H9 (cell line): Measurements from ENCODE around the gene FLNC. TPM values are rescaled to one million over a fixed set of nuclear protein-coding genes. Genes with fewer than 3 reads are reported as not detected.

Experiments
- DNase-seq: peaks from one replicate; pipeline ENCODE4 v3.0.0-alpha.2; 2017
- H2AFZ ChIP-seq: one replicate; pipeline ENCODE4 v1.6.1; 2013; ENCODE audit warnings: mild to moderate bottlenecking, low read length, control low read depth, moderate library complexity
- H2AK5ac ChIP-seq: 2 replicates; pipeline ENCODE4 v1.6.1; 2013; ENCODE audit warnings: low read length, control low read depth, mixed read lengths; ENCODE audit not compliant: insufficient read length
- H2BK120ac ChIP-seq: one replicate; pipeline ENCODE4 v1.6.1; 2013; ENCODE audit warnings: low read depth, mild to moderate bottlenecking, low read length, control low read depth, inconsistent platforms; ENCODE audit not compliant: poor library complexity, severe bottlenecking
- H2BK12ac ChIP-seq: 2 replicates; pipeline ENCODE4 v1.6.1; 2013; ENCODE audit warnings: low read length, control low read depth, mixed read lengths, low read depth; ENCODE audit not compliant: insufficient read length
- H2BK15ac ChIP-seq: 2 replicates; pipeline ENCODE4 v1.6.1; 2013; ENCODE audit warnings: low read depth, low read length, control low read depth
- H2BK20ac ChIP-seq: one replicate; pipeline ENCODE4 v1.6.1; 2013; ENCODE audit warnings: low read depth, mild to moderate bottlenecking, low read length, control low read depth, inconsistent platforms; ENCODE audit not compliant: poor library complexity, severe bottlenecking
- H2BK5ac ChIP-seq: 2 replicates; pipeline ENCODE4 v1.6.1; 2013; ENCODE audit warnings: low read length, control low read depth, mixed read lengths; ENCODE audit not compliant: insufficient read length
- H3K14ac ChIP-seq: 2 replicates; pipeline ENCODE4 v1.6.1; 2013; ENCODE audit warnings: low read length, control low read depth; ENCODE audit not compliant: insufficient read depth
- H3K18ac ChIP-seq: 2 replicates; pipeline ENCODE4 v1.6.1; 2013; ENCODE audit warnings: low read depth, mild to moderate bottlenecking, mixed read lengths, low read length, control low read depth; ENCODE audit not compliant: insufficient read length
- H3K23ac ChIP-seq: 2 replicates; pipeline ENCODE4 v1.6.1; 2013; ENCODE audit warnings: low read length, control low read depth, mixed read lengths, low read depth; ENCODE audit not compliant: insufficient read length
- H3K23me2 ChIP-seq: 2 replicates; pipeline ENCODE4 v1.6.1; 2013; ENCODE audit warnings: low read depth, mild to moderate bottlenecking, mixed read lengths, low read length, control low read depth; ENCODE audit not compliant: insufficient read length, poor library complexity, severe bottlenecking
- H3K27ac ChIP-seq: 2 replicates; pipeline ENCODE4 v1.5.1; 2013; ENCODE audit warnings: low read length, control low read depth, mixed read lengths, low read depth; ENCODE audit not compliant: insufficient read length
- H3K27me3 ChIP-seq: 2 replicates; pipeline ENCODE4 v1.6.1; 2013; ENCODE audit warnings: low read length, control low read depth, inconsistent platforms; ENCODE audit not compliant: insufficient read depth
- H3K4ac ChIP-seq: 2 replicates; pipeline ENCODE4 v1.6.1; 2013; ENCODE audit warnings: low read depth, mild to moderate bottlenecking, control low read depth, inconsistent platforms, low read length, moderate library complexity
- H3K4me1 ChIP-seq: 2 replicates; pipeline ENCODE4 v1.6.1; 2013; ENCODE audit warnings: low read length, control low read depth, inconsistent platforms; ENCODE audit not compliant: insufficient read depth
- H3K4me2 ChIP-seq: 2 replicates; pipeline ENCODE4 v1.6.1; 2013; ENCODE audit warnings: low read length, control low read depth, mixed read lengths; ENCODE audit not compliant: insufficient read length, insufficient read depth
- H3K56ac ChIP-seq: 2 replicates; pipeline ENCODE4 v1.6.1; 2013; ENCODE audit warnings: low read depth, mild to moderate bottlenecking, mixed read lengths, low read length, control low read depth; ENCODE audit not compliant: insufficient read length
- H3K79me1 ChIP-seq: 2 replicates; pipeline ENCODE4 v1.6.1; 2013; ENCODE audit warnings: low read depth, mild to moderate bottlenecking, moderate library complexity, low read length, control low read depth, inconsistent platforms; ENCODE audit not compliant: insufficient read depth, poor library complexity, severe bottlenecking
- H3K79me2 ChIP-seq: 2 replicates; pipeline ENCODE4 v1.6.1; 2013; ENCODE audit warnings: low read length, control low read depth, inconsistent platforms; ENCODE audit not compliant: insufficient read depth
- H3K9ac ChIP-seq: 2 replicates; pipeline ENCODE4 v1.6.1; 2013; ENCODE audit warnings: low read length, control low read depth, mixed read lengths; ENCODE audit not compliant: insufficient read length; ENCODE audit errors: extremely low read depth
- H3K9me3 ChIP-seq: one replicate; pipeline ENCODE4 v1.6.1; 2013; ENCODE audit warnings: low read depth, low read length, inconsistent platforms; ENCODE audit not compliant: control insufficient read depth
- H3T11ph ChIP-seq: one replicate; pipeline ENCODE4 v1.6.1; 2013; ENCODE audit warnings: mild to moderate bottlenecking, low read length, control low read depth, inconsistent platforms
- H4K20me1 ChIP-seq: one replicate; pipeline ENCODE4 v1.6.1; 2013; ENCODE audit not compliant: control insufficient read depth, insufficient read length, insufficient read depth
- H4K5ac ChIP-seq: 2 replicates; pipeline ENCODE4 v1.6.1; 2013; ENCODE audit warnings: low read depth, mild to moderate bottlenecking, mixed read lengths, low read length, control low read depth; ENCODE audit not compliant: insufficient read length
- H4K8ac ChIP-seq: replicated peaks from 2 replicates; pipeline ENCODE4 v1.6.1; 2013; ENCODE audit warnings: low read length, control low read depth, mixed read lengths, low read depth; ENCODE audit not compliant: insufficient read length
- H4K91ac ChIP-seq: 2 replicates; pipeline ENCODE4 v1.6.1; 2013; ENCODE audit warnings: low read depth, mild to moderate bottlenecking, moderate library complexity, mixed read lengths, low read length, control low read depth; ENCODE audit not compliant: insufficient read length
- H3K27ac Mint-ChIP-seq, 3 experiments: 2 replicates in 2 of 3; 3 replicates in 1 of 3; pipeline ENCODE4 v1.8.0; 2020 to 2021; ENCODE audit warnings: mixed read lengths in 3 of 3, mild to moderate bottlenecking in 1 of 3, moderate library complexity in 1 of 3
- H3K27me3 Mint-ChIP-seq: 2 replicates; pipeline ENCODE4 v1.8.0; 2021; ENCODE audit warnings: low read depth, mild to moderate bottlenecking, moderate library complexity, mixed read lengths
- H3K36me3 Mint-ChIP-seq, 3 experiments: 2 replicates in 2 of 3; 3 replicates in 1 of 3; pipeline ENCODE4 v1.8.0; 2020 to 2021; ENCODE audit warnings: low read depth in 3 of 3, mixed read lengths in 3 of 3; ENCODE audit not compliant: insufficient read depth in 1 of 3
- H3K4me1 Mint-ChIP-seq, 2 experiments: 2 replicates each; pipeline ENCODE4 v1.8.0; 2020; ENCODE audit warnings: mixed read lengths in 2 of 2
- H3K4me3 Mint-ChIP-seq, 2 experiments: 2 replicates in 1 of 2; 3 replicates in 1 of 2; pipeline ENCODE4 v1.8.0; 2020 to 2021; ENCODE audit warnings: mild to moderate bottlenecking in 2 of 2, mixed read lengths in 2 of 2, moderate library complexity in 1 of 2
- H3K9me3 Mint-ChIP-seq, 2 experiments: 2 replicates in 1 of 2; 3 replicates in 1 of 2; pipeline ENCODE4 v1.8.0; 2020; ENCODE audit warnings: mild to moderate bottlenecking in 2 of 2, mixed read lengths in 2 of 2, moderate library complexity in 1 of 2
- WGBS: extraction: QIAGEN DNeasy Blood & Tissue Kit; methylation state at CpG from one replicate; pipeline ENCODE4 v1.1.7; 2013; ENCODE audit warnings: missing lambda C conversion rate, low lambda C conversion rate, mixed read lengths; ENCODE audit not compliant: insufficient read length; ENCODE audit errors: extremely low coverage; 5-methylcytosine and 5-hydroxymethylcytosine counted together
- total RNA-seq: library from RNA; stranded (reverse); gene quantifications from 2 replicates; pipeline ENCODE4 v1.2.1, GENCODE V29; 2021
- TF ChIP-seq, protein P1 (sequence below): fragments of 200-600 bp; sonication (generic); conservative IDR thresholded peaks from 3 replicates; pipeline ENCODE4 v1.8.0; 2021; ENCODE audit warnings: antibody characterized with exemption, mild to moderate bottlenecking

Gene FLNC
- total RNA-seq, 1 experiment from 2014 or later: 12.2 TPM

DNA sequence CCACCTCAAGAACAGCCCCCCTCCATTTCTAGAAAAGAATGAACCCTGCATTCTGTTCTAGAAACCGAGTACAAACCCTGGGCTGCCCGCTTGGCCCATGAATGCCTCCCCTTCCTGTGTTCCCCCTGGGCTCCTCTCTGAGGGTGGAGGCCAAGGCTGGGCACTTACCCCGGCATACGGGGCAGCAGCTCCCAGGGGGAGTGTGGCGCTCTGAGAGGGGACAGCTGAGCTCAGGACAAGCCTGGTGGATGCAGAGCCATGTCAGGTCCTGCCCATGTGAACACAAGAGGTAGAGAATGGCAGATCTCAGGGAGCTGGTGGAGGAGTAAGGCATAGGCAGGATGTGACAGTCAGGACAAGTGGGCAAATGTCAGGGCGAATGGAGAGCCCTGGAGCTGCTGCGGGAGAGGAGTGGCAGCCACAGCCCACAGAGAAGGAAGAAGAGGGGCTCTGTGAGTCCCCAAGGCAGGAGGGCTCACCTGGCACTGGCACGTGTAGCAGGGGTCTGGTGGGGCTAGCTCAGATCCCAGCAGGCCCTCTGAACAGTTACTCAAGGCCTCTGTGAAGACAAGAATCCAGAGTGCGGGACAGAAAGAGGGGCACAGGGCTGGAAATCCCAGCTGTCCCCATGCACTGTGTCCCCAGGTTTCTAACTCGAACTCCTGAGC, 51.4 kb downstream of the FLNC start:
- Histone ChIP-seq H3K9ac (no peak overlapping the region), H3K27me3 (no peaks in the 10 kb centered on the region), H2BK20ac (no peak overlapping the region), H2AFZ (no peak overlapping the region), H4K8ac (no peak overlapping the region), H3K4ac (no peak overlapping the region), H2BK5ac (no peak overlapping the region), H3K23ac (no peak overlapping the region), H3K9me3 (no peaks in the 10 kb centered on the region), H3K4me1 (no peaks in the 10 kb centered on the region), H3K14ac (no peak overlapping the region), H3K4me2 (no peak overlapping the region), H4K20me1 (no peaks in the 10 kb centered on the region), H3K79me1 (no peaks in the 10 kb centered on the region), H3K27ac (no peak overlapping the region), H3K56ac (no peak overlapping the region), H3K18ac (no peak overlapping the region), H2BK15ac (no peak overlapping the region), H2BK12ac (no peak overlapping the region), H3K79me2 (no peaks in the 10 kb centered on the region), H4K5ac (no peak overlapping the region), H2AK5ac (no peak overlapping the region), H3K23me2 (no peaks in the 10 kb centered on the region), H3T11ph (no peak overlapping the region), H4K91ac (no peak overlapping the region), H2BK120ac (no peak overlapping the region)
- no peak overlapping the region for H3K4me3 Mint-ChIP-seq
- no peak for DNase-seq
- peaks cover 0 to 2% (median 0%) of the 10 kb centered on the region in 3 experiments; a peak in 3 of 7 replicates for H3K36me3 Mint-ChIP-seq
- no CpG with 5 or more reads among the region's 10 CpGs for WGBS
- TF ChIP-seq, protein P1, sequence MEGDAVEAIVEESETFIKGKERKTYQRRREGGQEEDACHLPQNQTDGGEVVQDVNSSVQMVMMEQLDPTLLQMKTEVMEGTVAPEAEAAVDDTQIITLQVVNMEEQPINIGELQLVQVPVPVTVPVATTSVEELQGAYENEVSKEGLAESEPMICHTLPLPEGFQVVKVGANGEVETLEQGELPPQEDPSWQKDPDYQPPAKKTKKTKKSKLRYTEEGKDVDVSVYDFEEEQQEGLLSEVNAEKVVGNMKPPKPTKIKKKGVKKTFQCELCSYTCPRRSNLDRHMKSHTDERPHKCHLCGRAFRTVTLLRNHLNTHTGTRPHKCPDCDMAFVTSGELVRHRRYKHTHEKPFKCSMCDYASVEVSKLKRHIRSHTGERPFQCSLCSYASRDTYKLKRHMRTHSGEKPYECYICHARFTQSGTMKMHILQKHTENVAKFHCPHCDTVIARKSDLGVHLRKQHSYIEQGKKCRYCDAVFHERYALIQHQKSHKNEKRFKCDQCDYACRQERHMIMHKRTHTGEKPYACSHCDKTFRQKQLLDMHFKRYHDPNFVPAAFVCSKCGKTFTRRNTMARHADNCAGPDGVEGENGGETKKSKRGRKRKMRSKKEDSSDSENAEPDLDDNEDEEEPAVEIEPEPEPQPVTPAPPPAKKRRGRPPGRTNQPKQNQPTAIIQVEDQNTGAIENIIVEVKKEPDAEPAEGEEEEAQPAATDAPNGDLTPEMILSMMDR: no peak
- no peak overlapping the region; a peak in 1 of 7 replicates for H3K27ac Mint-ChIP-seq
- 0 out of 5 replicates have a peak, but pooled peaks cover 0 to 4% of the 10 kb centered on the region in 2 experiments for H3K9me3 Mint-ChIP-seq
- H3K27me3 Mint-ChIP-seq: peaks cover 1% of the 10 kb centered on the region; the same call in 1 of the 2 replicates
- H3K4me1 Mint-ChIP-seq: peaks cover 4 to 5% of the 10 kb centered on the region in 2 experiments; a peak in 3 of 4 replicates
